Epithelial cell of esophagus (primary cell): ENCODE measurements around the gene CTRB1.
A peak's percentile ranks its signal among the peaks of the same experiment; 100 is the strongest.

Source experiments
- DNase-seq: peaks from one replicate; pipeline ENCODE4 v3.0.0; 2010; ENCODE audit warnings: low read depth
- H3K4me3 ChIP-seq: 2 replicates; pipeline ENCODE4 v1.5.1; 2011; ENCODE audit warnings: mild to moderate bottlenecking, low read length, control low read depth
- TF ChIP-seq, protein P1 (sequence below): IDR thresholded peaks from 2 replicates; pipeline ENCODE4 v1.5.1; 2011; ENCODE audit warnings: low read depth, mild to moderate bottlenecking, low read length, control low read depth, inconsistent platforms; ENCODE audit not compliant: insufficient read depth; ENCODE audit errors: missing control alignments

Gene CTRB1

GRCh38 chr16:75227361-75228142 lies 8.8 kb downstream of the CTRB1 start:
- TF ChIP-seq, protein P1, sequence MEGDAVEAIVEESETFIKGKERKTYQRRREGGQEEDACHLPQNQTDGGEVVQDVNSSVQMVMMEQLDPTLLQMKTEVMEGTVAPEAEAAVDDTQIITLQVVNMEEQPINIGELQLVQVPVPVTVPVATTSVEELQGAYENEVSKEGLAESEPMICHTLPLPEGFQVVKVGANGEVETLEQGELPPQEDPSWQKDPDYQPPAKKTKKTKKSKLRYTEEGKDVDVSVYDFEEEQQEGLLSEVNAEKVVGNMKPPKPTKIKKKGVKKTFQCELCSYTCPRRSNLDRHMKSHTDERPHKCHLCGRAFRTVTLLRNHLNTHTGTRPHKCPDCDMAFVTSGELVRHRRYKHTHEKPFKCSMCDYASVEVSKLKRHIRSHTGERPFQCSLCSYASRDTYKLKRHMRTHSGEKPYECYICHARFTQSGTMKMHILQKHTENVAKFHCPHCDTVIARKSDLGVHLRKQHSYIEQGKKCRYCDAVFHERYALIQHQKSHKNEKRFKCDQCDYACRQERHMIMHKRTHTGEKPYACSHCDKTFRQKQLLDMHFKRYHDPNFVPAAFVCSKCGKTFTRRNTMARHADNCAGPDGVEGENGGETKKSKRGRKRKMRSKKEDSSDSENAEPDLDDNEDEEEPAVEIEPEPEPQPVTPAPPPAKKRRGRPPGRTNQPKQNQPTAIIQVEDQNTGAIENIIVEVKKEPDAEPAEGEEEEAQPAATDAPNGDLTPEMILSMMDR, result no peak
- H3K4me3 ChIP-seq, result no peak overlapping the region
- DNase-seq, result no peak

DNA sequence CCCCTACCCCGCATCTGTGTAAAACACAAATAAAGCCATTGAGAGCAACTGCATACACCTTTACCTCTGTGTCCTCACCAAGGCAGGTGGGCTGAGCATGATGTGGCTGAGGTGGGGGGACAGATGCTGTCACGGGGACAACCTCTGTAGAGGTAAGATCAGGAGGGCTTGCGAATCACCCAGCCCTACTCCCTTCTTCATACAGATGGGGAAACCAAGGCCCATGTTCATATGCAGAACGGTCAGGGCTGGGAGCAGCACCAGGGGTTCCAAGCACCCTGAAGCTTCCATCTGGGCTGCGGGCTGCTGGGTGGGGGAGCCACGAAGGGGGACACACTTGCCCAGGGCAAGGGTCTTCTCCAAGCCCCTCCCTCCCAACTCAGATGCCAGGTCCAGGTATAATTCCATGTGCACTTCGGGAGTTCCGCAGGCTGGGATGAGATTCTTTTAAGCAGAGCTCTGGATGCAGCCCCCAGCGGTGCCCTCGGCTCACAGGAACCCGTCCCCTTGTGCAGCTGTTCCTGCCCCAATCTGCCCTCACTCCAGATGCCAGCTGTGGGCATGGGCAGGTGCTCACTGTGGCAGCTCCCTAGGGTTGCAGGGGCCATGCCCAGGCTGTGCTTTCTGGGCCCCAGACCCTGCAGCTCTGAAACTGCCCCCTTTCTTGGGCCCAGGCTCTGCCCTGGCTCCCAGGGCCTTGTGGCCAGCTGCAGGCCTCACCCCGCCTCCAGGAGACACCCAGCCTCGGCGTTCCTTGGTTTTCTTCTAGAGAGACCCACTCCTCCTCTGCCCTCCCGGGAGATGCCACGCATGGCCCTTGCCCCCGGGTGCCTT lies 9.6 kb downstream of the CTRB1 start:
- no peak for DNase-seq
- TF ChIP-seq, protein P1, result no peak
- H3K4me3 ChIP-seq, result no peak overlapping the region

- TF ChIP-seq, protein P1, result no peak
Measured at GRCh38 chr16:75229172-75230031, 10.6 kb downstream of the CTRB1 start.

DNA sequence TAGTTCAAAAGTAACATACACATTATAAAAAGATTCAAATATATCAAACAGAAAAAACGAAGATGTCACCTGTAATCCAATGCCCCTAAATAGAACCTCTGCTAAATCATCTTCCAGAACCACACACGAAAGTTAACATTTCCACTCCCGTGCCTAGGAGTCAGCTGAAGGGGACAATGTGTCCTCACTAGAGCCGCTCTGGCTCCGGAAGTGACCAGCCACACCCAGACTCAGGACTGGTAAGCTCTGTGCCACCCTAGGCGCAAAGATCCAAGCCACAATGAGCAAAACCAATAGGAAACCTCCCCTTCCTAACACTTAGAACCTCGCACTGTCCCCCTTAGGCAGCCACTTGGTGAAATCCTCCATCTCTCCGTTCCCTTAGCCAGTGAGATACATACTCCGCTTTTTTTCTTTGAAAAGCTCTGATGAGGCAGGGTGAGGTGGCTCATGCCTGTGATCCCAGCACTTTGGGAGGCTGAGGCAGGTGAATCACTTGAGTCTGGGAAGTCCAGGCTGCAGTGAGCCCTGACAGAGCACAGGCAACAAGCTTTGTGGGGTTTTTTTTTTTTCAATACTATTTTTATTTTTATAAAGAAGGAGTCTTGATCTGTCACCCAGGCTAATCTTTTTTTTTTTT lies 11.8 kb downstream of the CTRB1 start:
- peak; percentile 48 for DNase-seq
- TF ChIP-seq, protein P1, result no peak

More at GRCh38 chr16:75229172-75230031, 10.6 kb downstream of the CTRB1 start:
- DNase-seq, result no peak
- H3K4me3 ChIP-seq, result no peak overlapping the region

DNA sequence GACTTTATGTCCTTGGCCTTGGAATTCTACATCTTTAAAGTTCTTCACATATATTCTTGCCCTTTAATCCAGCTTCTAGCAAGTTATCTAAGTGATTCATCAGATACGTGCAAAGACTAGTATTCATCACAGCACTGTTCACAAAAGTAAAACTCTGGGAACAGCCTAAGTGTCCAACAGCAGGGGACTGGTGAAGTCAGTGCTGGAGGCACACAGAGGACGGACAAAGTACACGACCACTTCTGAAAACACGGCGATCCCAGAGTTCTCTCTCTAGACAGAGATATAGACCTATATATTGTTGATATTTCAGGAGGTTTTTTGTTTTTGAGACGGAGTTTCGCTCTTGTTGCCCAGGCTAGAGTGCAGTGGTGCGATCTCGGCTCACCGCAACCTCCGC lies 12.8 kb downstream of the CTRB1 start:
- H3K4me3 ChIP-seq, result no peak overlapping the region
- DNase-seq, result no peak
- TF ChIP-seq, protein P1, result no peak

More for the DNA sequence above, 11.8 kb downstream of the CTRB1 start:
- H3K4me3 ChIP-seq, result no peak overlapping the region

DNA sequence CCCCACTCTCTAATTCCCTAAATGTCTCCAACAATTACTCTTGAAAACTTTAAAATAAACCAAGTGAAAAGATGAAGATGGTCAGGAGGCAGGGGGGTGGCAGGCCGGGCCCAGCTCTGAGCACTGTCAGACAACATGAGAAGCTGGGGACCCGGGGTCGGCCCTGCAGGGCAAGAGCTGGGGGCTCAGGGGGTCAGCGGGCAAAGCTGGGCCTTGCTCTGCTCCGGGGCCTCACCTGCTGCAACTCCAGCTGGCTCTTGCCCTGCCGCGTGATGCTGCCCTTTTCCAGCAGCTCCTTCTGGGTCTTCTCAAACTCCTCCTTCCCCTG lies 14.8 kb downstream of the CTRB1 start:
- no peak overlapping the region for H3K4me3 ChIP-seq
- TF ChIP-seq, protein P1, result no peak
- DNase-seq, result no peak
